ENCODE results near the gene GRAMD1B.

DNA sequence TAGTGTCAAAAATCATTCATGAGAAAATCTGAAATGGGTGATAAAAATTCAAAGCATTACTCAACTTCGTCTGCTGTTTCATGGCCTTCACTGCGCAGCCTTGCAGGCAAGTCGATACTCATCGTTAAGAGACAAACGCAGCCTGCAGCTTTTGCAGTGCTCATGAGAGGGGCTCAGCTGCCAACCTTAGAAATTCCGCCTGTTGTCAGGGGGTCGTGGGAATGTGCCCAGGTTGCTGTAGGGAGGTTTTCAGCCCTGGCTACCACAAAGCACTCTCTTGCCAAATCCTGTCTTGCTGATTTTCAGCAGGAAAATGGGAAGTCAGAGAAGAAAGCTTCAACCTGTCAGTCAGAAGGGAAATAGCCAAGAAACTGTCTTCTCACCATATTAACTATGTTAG, 25.4 kb upstream of the GRAMD1B start:
- TF ChIP-seq POLR2A (IDR thresholded peaks at IDR 0.05) (no peak), CTCF (IDR thresholded peaks at IDR 0.05) (no peak)
